ENCODE data around the gene PCNX3.

DNA sequence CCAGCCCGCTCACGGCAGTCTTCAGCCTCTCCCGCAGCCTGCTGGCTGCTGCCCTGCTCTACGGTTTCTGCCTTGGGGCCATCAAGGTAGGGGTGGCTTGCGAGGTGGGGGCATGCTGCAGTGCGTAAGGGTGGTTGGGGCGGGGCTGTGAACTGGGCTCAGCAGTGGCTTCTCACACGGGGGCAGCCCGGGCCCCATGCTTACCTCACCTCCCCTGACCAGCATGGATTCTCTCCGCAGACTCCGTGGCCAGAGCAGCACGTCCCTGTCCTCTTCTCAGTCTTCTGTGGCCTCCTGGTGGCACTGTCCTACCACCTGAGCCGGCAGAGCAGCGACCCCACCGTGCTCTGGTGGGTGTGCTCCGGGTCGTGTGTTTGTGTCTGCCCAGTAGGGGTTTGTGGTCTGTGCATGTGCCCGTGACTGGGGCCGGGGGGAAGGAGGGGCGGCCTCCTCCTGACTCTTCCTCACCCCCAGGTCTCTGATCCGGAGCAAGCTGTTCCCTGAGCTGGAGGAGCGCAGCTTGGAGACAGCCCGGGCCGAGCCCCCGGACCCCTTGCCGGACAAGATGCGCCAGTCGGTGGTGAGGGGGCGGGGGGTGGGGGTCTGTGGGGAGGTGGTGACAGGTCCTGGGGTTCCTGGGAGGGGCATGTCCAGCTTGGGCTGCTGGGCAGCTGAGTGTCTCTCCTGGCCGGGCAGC, 9.5 kb downstream of the PCNX3 start:
- no peak for TF ChIP-seq MTA1 (CRISPR knock-in tag; IDR thresholded peaks at IDR 0.05; ENCODE audit: borderline replicate concordance)
- TF ChIP-seq, protein P1, sequence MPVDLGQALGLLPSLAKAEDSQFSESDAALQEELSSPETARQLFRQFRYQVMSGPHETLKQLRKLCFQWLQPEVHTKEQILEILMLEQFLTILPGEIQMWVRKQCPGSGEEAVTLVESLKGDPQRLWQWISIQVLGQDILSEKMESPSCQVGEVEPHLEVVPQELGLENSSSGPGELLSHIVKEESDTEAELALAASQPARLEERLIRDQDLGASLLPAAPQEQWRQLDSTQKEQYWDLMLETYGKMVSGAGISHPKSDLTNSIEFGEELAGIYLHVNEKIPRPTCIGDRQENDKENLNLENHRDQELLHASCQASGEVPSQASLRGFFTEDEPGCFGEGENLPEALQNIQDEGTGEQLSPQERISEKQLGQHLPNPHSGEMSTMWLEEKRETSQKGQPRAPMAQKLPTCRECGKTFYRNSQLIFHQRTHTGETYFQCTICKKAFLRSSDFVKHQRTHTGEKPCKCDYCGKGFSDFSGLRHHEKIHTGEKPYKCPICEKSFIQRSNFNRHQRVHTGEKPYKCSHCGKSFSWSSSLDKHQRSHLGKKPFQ (CRISPR knock-in tag; IDR thresholded peaks at IDR 0.05; ENCODE audit: insufficient replicate concordance) = no peak
- TF ChIP-seq, protein P2, sequence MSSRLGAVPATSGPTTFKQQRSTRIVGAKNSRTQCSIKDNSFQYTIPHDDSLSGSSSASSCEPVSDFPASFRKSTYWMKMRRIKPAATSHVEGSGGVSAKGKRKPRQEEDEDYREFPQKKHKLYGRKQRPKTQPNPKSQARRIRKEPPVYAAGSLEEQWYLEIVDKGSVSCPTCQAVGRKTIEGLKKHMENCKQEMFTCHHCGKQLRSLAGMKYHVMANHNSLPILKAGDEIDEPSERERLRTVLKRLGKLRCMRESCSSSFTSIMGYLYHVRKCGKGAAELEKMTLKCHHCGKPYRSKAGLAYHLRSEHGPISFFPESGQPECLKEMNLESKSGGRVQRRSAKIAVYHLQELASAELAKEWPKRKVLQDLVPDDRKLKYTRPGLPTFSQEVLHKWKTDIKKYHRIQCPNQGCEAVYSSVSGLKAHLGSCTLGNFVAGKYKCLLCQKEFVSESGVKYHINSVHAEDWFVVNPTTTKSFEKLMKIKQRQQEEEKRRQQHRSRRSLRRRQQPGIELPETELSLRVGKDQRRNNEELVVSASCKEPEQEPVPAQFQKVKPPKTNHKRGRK (CRISPR knock-in tag; IDR thresholded peaks at IDR 0.05) = no peak
- TF ChIP-seq ZNF230 (CRISPR knock-in tag; IDR thresholded peaks at IDR 0.05) = no peak
- TF ChIP-seq ELF4 (CRISPR knock-in tag; IDR thresholded peaks at IDR 0.05; ENCODE audit: borderline replicate concordance) = no peak
- TF ChIP-seq ZBTB8A (CRISPR knock-in tag; IDR thresholded peaks at IDR 0.05; ENCODE audit: borderline replicate concordance, low read depth) = no peak
- TF ChIP-seq POLR2AphosphoS5 (IDR thresholded peaks at IDR 0.05; ENCODE audit: low read depth, low read length) = no peak
- TF ChIP-seq TCF7L2 (IDR thresholded peaks at IDR 0.05; ENCODE audit: low read depth, low read length) = no peak
- TF ChIP-seq FLYWCH1 (CRISPR knock-in tag; IDR thresholded peaks at IDR 0.05) = no peak
- no peak for TF ChIP-seq CEBPB (IDR thresholded peaks at IDR 0.05; ENCODE audit: borderline replicate concordance, low read depth, low read length)
